ENCODE measurements around the gene CEBPE.
"Not testable (repeated sequence)": the region's sequence is repeated elsewhere in the genome, so short reads cannot be mapped to it uniquely, and the experiment has no call there.

CEBPE gene

DNA sequence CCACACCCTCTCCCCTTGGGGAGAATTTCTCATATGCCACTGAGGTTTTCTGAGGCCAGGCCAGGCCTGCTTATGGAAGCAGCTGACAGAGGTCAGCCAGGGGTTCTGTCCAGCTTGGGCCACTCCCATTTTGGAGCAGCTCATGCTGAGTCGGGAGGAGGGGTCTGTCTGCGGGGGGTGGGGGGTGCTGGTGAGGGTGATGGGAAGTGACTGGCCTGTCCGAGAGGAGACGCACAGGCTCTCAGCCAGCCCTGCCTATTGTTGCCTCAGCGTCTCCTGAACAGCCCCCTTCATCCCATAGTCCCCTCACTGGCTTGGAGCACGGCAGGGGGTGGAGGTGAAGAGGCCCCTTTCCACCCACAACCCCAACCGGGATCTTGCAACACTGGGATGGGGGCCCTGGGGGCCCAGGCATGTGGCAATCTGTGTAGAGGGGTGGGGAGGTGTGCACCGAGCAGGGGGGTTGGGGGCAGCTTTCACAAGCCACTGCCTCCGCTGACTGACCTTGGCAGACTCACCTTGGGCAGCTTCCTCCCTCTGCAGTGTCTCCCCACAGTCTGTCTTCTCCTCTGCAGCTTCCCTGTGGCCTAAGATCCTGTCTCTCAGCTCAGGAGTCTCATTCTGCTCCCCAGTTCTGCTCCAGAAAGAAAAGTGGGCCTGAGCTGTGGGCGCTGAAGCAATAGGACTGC is 5.5 kb downstream of the CEBPE start:
- no peak overlapping the region for H3K4me3 ChIP-seq (ENCODE audit: low read length)
- TF ChIP-seq, protein P1, sequence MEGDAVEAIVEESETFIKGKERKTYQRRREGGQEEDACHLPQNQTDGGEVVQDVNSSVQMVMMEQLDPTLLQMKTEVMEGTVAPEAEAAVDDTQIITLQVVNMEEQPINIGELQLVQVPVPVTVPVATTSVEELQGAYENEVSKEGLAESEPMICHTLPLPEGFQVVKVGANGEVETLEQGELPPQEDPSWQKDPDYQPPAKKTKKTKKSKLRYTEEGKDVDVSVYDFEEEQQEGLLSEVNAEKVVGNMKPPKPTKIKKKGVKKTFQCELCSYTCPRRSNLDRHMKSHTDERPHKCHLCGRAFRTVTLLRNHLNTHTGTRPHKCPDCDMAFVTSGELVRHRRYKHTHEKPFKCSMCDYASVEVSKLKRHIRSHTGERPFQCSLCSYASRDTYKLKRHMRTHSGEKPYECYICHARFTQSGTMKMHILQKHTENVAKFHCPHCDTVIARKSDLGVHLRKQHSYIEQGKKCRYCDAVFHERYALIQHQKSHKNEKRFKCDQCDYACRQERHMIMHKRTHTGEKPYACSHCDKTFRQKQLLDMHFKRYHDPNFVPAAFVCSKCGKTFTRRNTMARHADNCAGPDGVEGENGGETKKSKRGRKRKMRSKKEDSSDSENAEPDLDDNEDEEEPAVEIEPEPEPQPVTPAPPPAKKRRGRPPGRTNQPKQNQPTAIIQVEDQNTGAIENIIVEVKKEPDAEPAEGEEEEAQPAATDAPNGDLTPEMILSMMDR (IDR thresholded peaks at IDR 0.05; ENCODE audit: insufficient read depth, low read depth, low read length, missing control alignments) = no peak
- DNase-seq (ENCODE audit: low read depth) = no peak

DNA sequence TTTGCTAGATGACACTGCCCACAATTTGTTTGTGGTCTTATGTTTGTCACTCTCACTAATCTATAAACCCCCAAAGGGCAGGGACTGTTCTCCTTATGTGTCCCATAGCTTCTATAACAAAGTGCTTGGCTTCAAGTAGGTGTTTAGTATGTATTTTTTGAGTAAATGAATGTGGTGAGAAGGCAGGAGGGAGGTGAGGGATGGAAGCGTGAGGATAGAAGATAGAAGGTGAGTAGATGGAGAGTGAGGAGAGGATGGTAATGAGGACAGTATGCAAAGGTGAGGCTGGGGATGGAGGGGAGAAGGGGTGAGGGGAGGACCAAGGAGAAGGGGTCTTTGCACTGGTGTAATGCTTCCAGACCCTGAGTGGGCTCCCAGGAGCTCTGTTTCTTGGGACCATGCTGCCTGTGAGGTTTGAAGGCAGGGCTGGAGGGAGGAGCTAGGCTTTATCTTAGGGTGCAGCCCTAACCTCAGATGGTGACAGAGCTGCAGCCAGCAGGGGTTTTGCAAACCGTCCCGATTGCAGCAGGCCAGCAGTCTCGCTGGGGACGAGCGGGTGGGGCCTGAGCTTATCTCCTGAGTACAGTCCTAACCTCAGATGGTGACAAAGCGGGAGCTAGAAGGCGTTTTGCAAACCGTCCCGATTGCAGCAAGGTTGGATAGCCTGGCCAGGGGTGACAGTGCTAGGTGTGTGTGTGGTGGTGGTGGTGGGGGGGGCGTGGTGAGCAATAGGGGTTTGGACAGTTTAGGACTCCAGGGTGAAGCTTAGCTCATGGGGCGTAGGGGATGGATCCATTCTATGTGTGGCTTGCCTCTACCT is 6.5 kb downstream of the CEBPE start:
- TF ChIP-seq, protein P1 (IDR thresholded peaks at IDR 0.05; ENCODE audit: insufficient read depth, low read depth, low read length, missing control alignments) = no peak
- DNase-seq (ENCODE audit: low read depth) = no peak

DNA sequence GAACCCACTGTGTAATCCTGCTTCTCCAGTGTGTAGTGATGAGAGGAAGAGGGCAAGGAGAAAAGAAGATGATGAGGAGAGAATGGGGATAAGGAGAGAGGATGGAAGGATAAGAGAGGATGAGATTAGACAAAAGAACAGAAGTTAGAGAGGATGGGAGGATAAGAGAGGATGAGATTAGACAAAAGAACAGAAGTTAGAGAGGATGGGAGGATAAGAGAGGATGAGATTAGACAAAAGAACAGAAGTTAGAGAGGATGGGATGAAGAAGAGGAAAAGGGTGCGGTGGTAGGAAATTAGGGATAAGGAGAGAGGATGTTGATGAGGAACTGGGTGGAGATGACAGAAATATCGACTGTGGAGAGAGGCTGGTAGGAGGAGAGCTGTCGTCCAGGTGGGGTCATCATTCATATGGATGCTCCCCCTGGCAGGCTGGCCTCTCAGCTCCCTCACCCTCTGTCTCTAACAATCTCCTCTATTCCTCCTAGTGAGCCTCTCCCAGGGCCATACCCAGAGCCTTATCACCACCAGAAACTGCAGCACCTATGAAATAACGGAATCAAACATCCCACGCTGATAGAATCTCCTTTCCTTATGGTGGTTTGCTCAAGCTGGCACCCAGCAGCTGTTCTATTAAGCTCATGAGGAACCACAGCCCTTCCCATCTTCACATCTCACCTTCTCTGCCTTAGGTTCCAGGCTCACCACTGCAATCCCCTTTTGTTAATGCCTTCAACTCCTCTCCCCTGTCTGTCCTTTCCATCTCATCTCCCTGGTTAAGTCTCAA is 8.3 kb downstream of the CEBPE start:
- no peak for DNase-seq (ENCODE audit: low read depth)
- TF ChIP-seq, protein P1 (IDR thresholded peaks at IDR 0.05; ENCODE audit: insufficient read depth, low read depth, low read length, missing control alignments) = no peak
- H3K4me3 ChIP-seq (ENCODE audit: low read length) = no peak overlapping the region

More for the DNA sequence above, 6.5 kb downstream of the CEBPE start:
- H3K4me3 ChIP-seq (ENCODE audit: low read length) = no peak overlapping the region

DNA sequence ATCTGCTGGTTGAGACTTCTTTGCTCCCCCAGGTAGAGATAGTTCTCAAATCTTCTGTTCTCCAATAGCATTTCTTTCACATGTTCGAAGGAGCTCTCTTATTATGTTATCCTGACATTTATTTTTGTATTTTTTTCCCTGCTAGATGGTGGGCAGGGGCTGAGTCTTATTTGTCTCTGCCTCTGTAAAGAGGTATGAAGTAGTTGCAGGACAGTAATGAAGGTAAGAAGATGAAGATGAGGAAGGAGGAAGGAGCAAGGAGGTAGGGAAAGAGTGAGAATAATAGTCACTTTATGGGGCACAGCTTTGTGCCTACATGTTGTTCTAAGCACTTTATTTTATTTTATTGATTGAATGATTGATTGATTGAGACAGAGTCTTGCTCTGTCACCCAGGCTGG is 9.3 kb downstream of the CEBPE start:
- TF ChIP-seq, protein P1 (IDR thresholded peaks at IDR 0.05; ENCODE audit: insufficient read depth, low read depth, low read length, missing control alignments) = no peak
- DNase-seq (ENCODE audit: low read depth) = no peak
- H3K4me3 ChIP-seq (ENCODE audit: low read length) = no peak overlapping the region

DNA sequence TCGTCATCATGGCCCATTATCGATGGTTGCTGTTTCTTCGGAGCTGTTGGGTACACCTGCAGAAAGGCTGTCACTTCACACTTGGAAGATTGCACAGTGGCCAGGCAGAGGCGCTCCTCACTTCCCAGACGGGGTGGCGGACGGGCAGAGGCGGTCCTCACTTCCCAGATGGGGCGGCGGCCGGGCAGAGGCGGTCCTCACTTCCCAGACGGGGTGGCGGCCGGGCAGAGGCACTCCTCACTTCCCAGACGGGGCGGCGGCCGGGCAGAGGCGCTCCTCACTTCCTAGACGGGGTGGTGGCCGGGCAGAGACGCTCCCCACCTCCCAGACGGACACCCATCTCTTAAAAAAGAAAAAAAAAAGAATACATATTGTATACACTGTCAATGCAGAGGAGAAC is 10.9 kb downstream of the CEBPE start:
- H3K4me3 ChIP-seq (ENCODE audit: low read length); DNase-seq (ENCODE audit: low read depth): not testable (repeated sequence)

DNA sequence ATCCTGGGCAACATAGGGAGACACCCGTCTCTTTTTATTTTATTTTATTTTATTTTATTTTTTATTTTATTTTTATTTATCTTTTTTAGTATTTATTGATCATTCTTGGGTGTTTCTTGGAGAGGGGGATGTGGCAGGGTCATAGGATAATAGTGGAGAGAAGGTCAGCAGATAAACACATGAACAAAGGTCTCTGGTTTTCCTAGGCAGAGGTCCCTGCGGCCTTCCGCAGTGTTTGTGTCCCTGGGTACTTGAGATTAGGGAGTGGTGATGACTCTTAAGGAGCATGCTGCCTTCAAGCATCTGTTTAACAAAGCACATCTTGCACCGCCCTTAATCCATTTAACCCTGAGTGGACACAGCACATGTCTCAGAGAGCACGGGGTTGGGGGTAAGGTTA is 11.4 kb downstream of the CEBPE start:
- not testable (repeated sequence) for DNase-seq (ENCODE audit: low read depth); H3K4me3 ChIP-seq (ENCODE audit: low read length)

DNA sequence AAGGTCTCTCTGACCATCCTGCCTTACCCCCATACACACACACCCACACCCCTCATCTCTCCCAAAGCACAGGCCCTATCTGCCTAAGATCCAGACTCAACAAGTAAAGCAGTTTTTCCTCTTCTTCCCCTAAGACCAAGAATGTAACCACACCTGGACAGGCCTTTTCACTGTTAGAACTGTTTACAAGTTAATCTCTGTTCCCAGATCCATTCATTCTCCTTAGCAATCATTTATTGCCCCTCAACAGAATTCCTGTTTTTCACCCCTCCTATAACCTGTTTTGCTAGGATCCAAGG is 12.4 kb downstream of the CEBPE start:
- TF ChIP-seq, protein P1 (IDR thresholded peaks at IDR 0.05; ENCODE audit: insufficient read depth, low read depth, low read length, missing control alignments) = no peak
- DNase-seq (ENCODE audit: low read depth) = no peak
- H3K4me3 ChIP-seq (ENCODE audit: low read length) = no peak overlapping the region

Data from epithelial cell of esophagus (primary cell).